GM23338 (cell line): Measurements from ENCODE around the gene GCK. TPM values are rescaled to one million over a fixed set of nuclear protein-coding genes. Genes with fewer than 3 reads are reported as not detected.

Source experiments
- ATAC-seq: fragments of 200-7000 bp; cut with Tn5 transposase; 3 replicates; pipeline ENCODE4 v1.9.1; 2020
- DNase-seq: peaks from one replicate; pipeline ENCODE4 v3.0.0-alpha.2; 2015; ENCODE audit warnings: low spot score
- H2AFZ ChIP-seq: fragments of 200-600 bp; sonication (generic); 2 replicates; pipeline ENCODE4 v1.8.0; 2016; ENCODE audit warnings: antibody characterized with exemption, mild to moderate bottlenecking, moderate library complexity
- H3F3A ChIP-seq: fragments of 200-600 bp; sonication (generic); replicated peaks from 2 replicates; pipeline ENCODE4 v1.8.0; 2017; ENCODE audit warnings: antibody characterized with exemption, mixed run types, low read depth
- H3K27ac ChIP-seq: fragments of 200-600 bp; sonication (generic); 2 replicates; pipeline ENCODE4 v1.6.1; 2016; ENCODE audit warnings: low read depth
- H3K27me3 ChIP-seq: fragments of 200-600 bp; sonication (generic); 2 replicates; pipeline ENCODE4 v1.8.0; 2016; ENCODE audit warnings: mild to moderate bottlenecking, mixed run types, moderate library complexity; ENCODE audit not compliant: insufficient read depth
- H3K36me3 ChIP-seq: fragments of 200-600 bp; sonication (generic); 2 replicates; pipeline ENCODE4 v1.8.0; 2016; ENCODE audit warnings: mild to moderate bottlenecking; ENCODE audit not compliant: insufficient read depth
- H3K4me1 ChIP-seq: fragments of 200-600 bp; sonication (generic); 2 replicates; pipeline ENCODE4 v1.8.0; 2016; ENCODE audit warnings: mild to moderate bottlenecking, moderate library complexity; ENCODE audit not compliant: insufficient read depth
- H3K4me2 ChIP-seq: fragments of 200-600 bp; sonication (generic); 2 replicates; pipeline ENCODE4 v1.7.1; 2017; ENCODE audit warnings: mixed run types
- H3K4me3 ChIP-seq: fragments of 200-600 bp; sonication (generic); 2 replicates; pipeline ENCODE4 v1.6.1; 2016; ENCODE audit warnings: mixed run types
- H3K79me2 ChIP-seq: fragments of 200-600 bp; sonication (generic); replicated peaks from 2 replicates; pipeline ENCODE4 v1.8.0; 2017; ENCODE audit warnings: mild to moderate bottlenecking; ENCODE audit not compliant: insufficient read depth
- H3K9me2 ChIP-seq: fragments of 200-600 bp; sonication (generic); 2 replicates; pipeline ENCODE4 v1.8.0; 2017; ENCODE audit not compliant: insufficient read depth
- H4K20me1 ChIP-seq: fragments of 200-600 bp; sonication (generic); replicated peaks from 2 replicates; pipeline ENCODE4 v1.8.0; 2017; ENCODE audit warnings: mild to moderate bottlenecking; ENCODE audit not compliant: insufficient read depth
- H3K27ac Mint-ChIP-seq: 2 replicates; pipeline ENCODE4 v1.8.0; 2020; ENCODE audit warnings: inconsistent platforms, mild to moderate bottlenecking, moderate library complexity, mixed read lengths
- H3K27me3 Mint-ChIP-seq: 3 replicates; pipeline ENCODE4 v1.8.0; 2022; ENCODE audit warnings: low read depth, mild to moderate bottlenecking, moderate library complexity, mixed read lengths, inconsistent platforms; ENCODE audit not compliant: insufficient read depth, poor library complexity
- H3K36me3 Mint-ChIP-seq: 3 replicates; pipeline ENCODE4 v1.8.0; 2021; ENCODE audit warnings: low read depth, mild to moderate bottlenecking, inconsistent platforms, moderate library complexity, mixed read lengths
- H3K4me1 Mint-ChIP-seq: 3 replicates; pipeline ENCODE4 v1.8.0; 2020; ENCODE audit warnings: mild to moderate bottlenecking, inconsistent platforms, mixed read lengths
- H3K4me3 Mint-ChIP-seq: 3 replicates; pipeline ENCODE4 v1.8.0; 2021; ENCODE audit warnings: moderate library complexity, mild to moderate bottlenecking, inconsistent platforms, mixed read lengths
- H3K9me3 Mint-ChIP-seq: 3 replicates; pipeline ENCODE4 v1.8.0; 2020; ENCODE audit warnings: moderate library complexity, mild to moderate bottlenecking, inconsistent platforms, mixed read lengths
- CTCF ChIP-seq, 2 experiments: fragments of 200-600 bp in 1 of 2; sonication (generic) in 1 of 2; conservative IDR thresholded peaks; 2 replicates each; pipeline versions ENCODE4 v1.5.1 to v1.6.1; 2016 to 2017; ENCODE audit warnings: antibody characterized with exemption in 2 of 2, low read depth in 2 of 2, mild to moderate bottlenecking in 2 of 2, moderate library complexity in 1 of 2
- ETS1 ChIP-seq: IDR thresholded peaks from 2 replicates; pipeline ENCODE4 v1.6.1; 2016; ENCODE audit warnings: antibody characterized with exemption
- JUNB ChIP-seq: IDR thresholded peaks from one replicate; pipeline ENCODE4 v1.6.1; 2016; ENCODE audit warnings: antibody characterized with exemption; ENCODE audit not compliant: unreplicated experiment
- POLR2AphosphoS5 ChIP-seq: IDR thresholded peaks from 2 replicates; pipeline ENCODE4 v1.6.1; 2016; ENCODE audit warnings: antibody characterized with exemption, low read depth
- STAT1 ChIP-seq: IDR thresholded peaks from one replicate; pipeline ENCODE4 v1.6.1; 2016; ENCODE audit warnings: antibody characterized with exemption; ENCODE audit not compliant: unreplicated experiment
- ZNF331 ChIP-seq: fragments of 250-450 bp; sonication (Bioruptor Pico); IDR thresholded peaks from 2 replicates; pipeline ENCODE4 v1.5.0; 2020; ENCODE audit warnings: low read depth, mild to moderate bottlenecking, moderate library complexity
- ZNF462 ChIP-seq: fragments of 250-450 bp; sonication (Bioruptor Pico); IDR thresholded peaks from 2 replicates; pipeline ENCODE4 v1.5.0; 2020; ENCODE audit warnings: mild to moderate bottlenecking, moderate library complexity
- polyA plus RNA-seq: library from polyadenylated mRNA; unstranded; fragments of >200 nt; fragmentation: Nextera tagmentation; extraction: Ambion mirVana; gene quantifications from 2 replicates; pipeline ENCODE4 v1.2.1, GENCODE V29; 2016
- total RNA-seq: library from RNA; depleted of rRNA; stranded (reverse); fragments of >200 nt; shearing (Covaris generic); gene quantifications from 2 replicates; pipeline ENCODE4 v1.2.3, GENCODE V29; 2014

Gene GCK
- total and polyA plus RNA-seq, 2 experiments from 2014 or later = 6.1 to 7.3 TPM

GRCh38 chr7:44103923-44104859, 85.0 kb downstream of the GCK start, which contains the start of gene AEBP1:
Gene AEBP1 (plus strand): TSS chr7:44104345. CDS start chr7:44104666, 321 bp downstream.
- peaks cover 8% of the 10 kb centered on the region; the same call in 1 of the 2 replicates for H3K4me1 ChIP-seq
- Mint-ChIP-seq H3K9me3 (no peaks in the 10 kb centered on the region), H3K4me1 (peaks cover 20% of the 10 kb centered on the region), H3K36me3 (peaks cover 3% of the 10 kb centered on the region; the same call in 2 of the 3 replicates), H3K27ac (no peak within 1 kb of the TSS), H3K4me3 (peak within 1 kb of the TSS; percentile 78), H3K27me3 (peaks cover 16% of the 10 kb centered on the region)
- ATAC-seq (peak; percentile 68), DNase-seq (peak; percentile 65)
- H3K4me2 ChIP-seq = peak within 1 kb of the TSS; percentile 94
- no peaks in the 10 kb centered on the region for H3K9me2 ChIP-seq
- H2AFZ ChIP-seq = peak within 1 kb of the TSS; percentile 95
- no peaks in the 10 kb centered on the region for H3F3A ChIP-seq
- H3K36me3 ChIP-seq = no peaks in the 10 kb centered on the region
- H3K79me2 ChIP-seq = no peaks in the 10 kb centered on the region; the same call in 1 of the 2 replicates
- no peaks in the 10 kb centered on the region for H4K20me1 ChIP-seq
- no peak within 1 kb of the TSS for H3K27ac ChIP-seq
- peak within 1 kb of the TSS; percentile 87 for H3K4me3 ChIP-seq
- TF ChIP-seq ZNF462 (no peak), POLR2AphosphoS5 (0 out of 2 replicates have a peak, but pooled peaks have one; percentile 31), STAT1 (no peak), CTCF (conservative IDR thresholded peaks at IDR 0.05; ENCODE audit: low read depth in 2 of 2) (peak; percentile 14 to 34; a peak in 2 of 4 replicates), ETS1 (no peak), JUNB (no peak), ZNF331 (CRISPR knock-in tag) (no peak)
- H3K27me3 ChIP-seq = peaks cover 9% of the 10 kb centered on the region; the same call in 1 of the 2 replicates
